Uterus (tissue), 2 donors: ENCODE measurements around the gene UBAP1.

ENCODE experiments used
- POLR2A ChIP-seq, 2 donors: fragments of 450-650 bp; IDR thresholded peaks; one replicate each; pipeline ENCODE4 v1.6.1; 2016; ENCODE audit warnings: antibody characterized with exemption in 2 of 2, mild to moderate bottlenecking in 1 of 2, moderate library complexity in 1 of 2
- TF ChIP-seq, protein P1 (sequence below), 4 experiments: fragments of 200-600 bp in 2 of 4; fragments of 450-650 bp in 2 of 4; sonication (generic) in 2 of 4; IDR thresholded peaks; one replicate each; pipeline ENCODE4 v1.5.1; 2016 to 2019; ENCODE audit warnings: antibody characterized with exemption in 4 of 4, mild to moderate bottlenecking in 2 of 4, moderate library complexity in 1 of 4

DNA sequence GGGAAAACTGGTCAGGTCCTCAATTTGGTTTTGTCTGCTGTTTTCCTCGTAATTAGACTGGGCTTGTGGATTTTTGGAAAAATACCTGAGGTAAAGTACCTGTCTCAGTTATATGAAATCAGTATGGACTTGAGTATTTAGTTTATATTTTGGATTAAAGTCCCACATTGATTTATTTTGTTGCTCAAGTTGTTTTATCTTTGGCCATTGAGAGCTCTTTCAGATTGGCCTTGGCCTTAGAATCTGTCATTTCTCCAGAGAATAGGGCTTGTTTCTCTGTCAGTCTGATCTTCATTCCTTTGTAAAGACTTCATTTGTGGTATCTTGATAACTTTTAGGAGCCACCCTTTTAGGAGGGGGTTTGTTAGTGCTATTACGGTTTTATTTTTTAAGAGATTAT is 21.2 kb downstream of the UBAP1 start:
- TF ChIP-seq, protein P1, sequence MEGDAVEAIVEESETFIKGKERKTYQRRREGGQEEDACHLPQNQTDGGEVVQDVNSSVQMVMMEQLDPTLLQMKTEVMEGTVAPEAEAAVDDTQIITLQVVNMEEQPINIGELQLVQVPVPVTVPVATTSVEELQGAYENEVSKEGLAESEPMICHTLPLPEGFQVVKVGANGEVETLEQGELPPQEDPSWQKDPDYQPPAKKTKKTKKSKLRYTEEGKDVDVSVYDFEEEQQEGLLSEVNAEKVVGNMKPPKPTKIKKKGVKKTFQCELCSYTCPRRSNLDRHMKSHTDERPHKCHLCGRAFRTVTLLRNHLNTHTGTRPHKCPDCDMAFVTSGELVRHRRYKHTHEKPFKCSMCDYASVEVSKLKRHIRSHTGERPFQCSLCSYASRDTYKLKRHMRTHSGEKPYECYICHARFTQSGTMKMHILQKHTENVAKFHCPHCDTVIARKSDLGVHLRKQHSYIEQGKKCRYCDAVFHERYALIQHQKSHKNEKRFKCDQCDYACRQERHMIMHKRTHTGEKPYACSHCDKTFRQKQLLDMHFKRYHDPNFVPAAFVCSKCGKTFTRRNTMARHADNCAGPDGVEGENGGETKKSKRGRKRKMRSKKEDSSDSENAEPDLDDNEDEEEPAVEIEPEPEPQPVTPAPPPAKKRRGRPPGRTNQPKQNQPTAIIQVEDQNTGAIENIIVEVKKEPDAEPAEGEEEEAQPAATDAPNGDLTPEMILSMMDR (IDR thresholded peaks at IDR 0.05): no peak
- TF ChIP-seq POLR2A (IDR thresholded peaks at IDR 0.05): no peak
